DND-41 (cell line): ENCODE measurements around the gene CEP68.

ENCODE experiments used
- ATAC-seq: fragments of 200-7000 bp; cut with Tn5 transposase; 3 replicates; pipeline ENCODE4 v1.9.1; 2021; ENCODE audit warnings: low read depth; ENCODE audit not compliant: insufficient read depth
- DNase-seq: peaks from one replicate; pipeline ENCODE4 v3.0.0-alpha.2; 2020
- H2AFZ ChIP-seq: 2 replicates; pipeline ENCODE4 v1.6.0; 2012; ENCODE audit warnings: low read depth, low read length
- H3K27ac ChIP-seq: 2 replicates; pipeline ENCODE4 v1.5.1; 2012; ENCODE audit warnings: low read length, inconsistent platforms
- H3K27me3 ChIP-seq: fragments of 200-600 bp; sonication (generic); 2 replicates; pipeline ENCODE4 v1.6.0; 2012; ENCODE audit warnings: low read length, mild to moderate bottlenecking, inconsistent platforms; ENCODE audit not compliant: insufficient read depth, poor library complexity
- H3K36me3 ChIP-seq: 2 replicates; pipeline ENCODE4 v1.5.1; 2012; ENCODE audit warnings: low read length, inconsistent platforms; ENCODE audit not compliant: insufficient read depth
- H3K4me1 ChIP-seq: 2 replicates; pipeline ENCODE4 v1.5.1; 2012; ENCODE audit warnings: mild to moderate bottlenecking, low read length; ENCODE audit not compliant: insufficient read depth
- H3K4me2 ChIP-seq: 2 replicates; pipeline ENCODE4 v1.6.0; 2012; ENCODE audit warnings: mild to moderate bottlenecking, moderate library complexity, low read length, inconsistent platforms; ENCODE audit not compliant: insufficient read depth
- H3K4me3 ChIP-seq, 2 experiments: fragments of 200-600 bp in 1 of 2; shearing (Covaris generic) in 1 of 2; 2 replicates each; pipeline ENCODE4 v1.5.1; 2012 to 2016; ENCODE audit warnings: inconsistent platforms in 2 of 2, low read length in 2 of 2, mild to moderate bottlenecking in 2 of 2, low read depth in 1 of 2, moderate library complexity in 1 of 2
- H3K79me2 ChIP-seq: 2 replicates; pipeline ENCODE4 v1.6.0; 2012; ENCODE audit warnings: low read length, inconsistent platforms; ENCODE audit not compliant: insufficient read depth
- H3K9ac ChIP-seq: 2 replicates; pipeline ENCODE4 v1.6.0; 2012; ENCODE audit warnings: low read depth, mild to moderate bottlenecking, inconsistent platforms, low read length, moderate library complexity
- H3K9me3 ChIP-seq: 2 replicates; pipeline ENCODE4 v1.5.1; 2012; ENCODE audit warnings: low read length, moderate library complexity, mild to moderate bottlenecking, inconsistent platforms; ENCODE audit not compliant: insufficient read depth, severe bottlenecking
- H4K20me1 ChIP-seq: 2 replicates; pipeline ENCODE4 v1.6.0; 2012; ENCODE audit warnings: low read length; ENCODE audit not compliant: insufficient read depth
- EZH2 ChIP-seq: IDR thresholded peaks from 3 replicates; pipeline ENCODE4 v1.6.1; 2012; ENCODE audit warnings: borderline replicate concordance, low read depth, mild to moderate bottlenecking, moderate library complexity, low read length, inconsistent platforms; ENCODE audit not compliant: severe bottlenecking
- TF ChIP-seq, protein P1 (sequence below): IDR thresholded peaks from 2 replicates; pipeline ENCODE4 v1.5.1; 2012; ENCODE audit warnings: borderline replicate concordance, low read length, moderate library complexity, mild to moderate bottlenecking; ENCODE audit not compliant: poor library complexity, severe bottlenecking; ENCODE audit errors: extremely low read depth

The CEP68 gene

DNA sequence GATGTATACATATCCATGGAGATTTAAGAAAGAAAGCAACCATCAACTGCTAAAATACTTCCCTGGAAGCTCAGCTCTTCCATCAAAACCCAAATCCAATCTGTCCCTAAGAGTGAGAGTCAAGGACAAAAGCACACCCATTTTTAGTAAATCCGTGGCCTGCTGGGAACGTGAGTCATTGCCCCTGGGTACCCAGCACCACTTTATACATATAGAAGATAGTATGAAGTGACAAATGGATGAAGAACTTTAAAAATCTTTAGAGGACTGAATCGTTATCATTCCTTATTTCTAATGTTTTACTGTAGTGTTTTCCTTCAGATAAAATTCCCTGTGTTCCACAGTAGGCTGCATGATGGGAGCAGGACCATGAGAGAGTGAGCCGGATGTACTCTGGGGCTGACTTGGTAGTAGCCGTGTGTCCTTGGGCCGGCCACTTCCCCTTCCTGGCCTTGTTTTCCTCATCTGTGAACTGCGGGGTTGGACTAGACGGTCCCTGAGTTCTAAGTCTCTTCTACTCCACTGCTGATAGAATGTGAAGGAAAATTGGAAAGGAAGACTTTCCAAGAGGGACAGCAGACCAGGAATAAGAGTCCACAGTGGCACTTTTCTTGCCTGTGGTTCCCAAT is 28.5 kb upstream of the CEP68 start:
- Histone ChIP-seq H3K4me3 (no peak overlapping the region), H3K4me2 (no peak overlapping the region), H3K9ac (no peak overlapping the region), H3K27me3 (no peaks in the 10 kb centered on the region), H3K36me3 (peaks cover 17% of the 10 kb centered on the region), H3K4me1 (0 out of 2 replicates have a peak, but pooled peaks cover 7% of the 10 kb centered on the region), H3K27ac (0 out of 2 replicates have a peak overlapping the region, but pooled peaks have one; percentile 33), H3K79me2 (no peaks in the 10 kb centered on the region), H4K20me1 (peaks cover 8% of the 10 kb centered on the region), H3K9me3 (no peaks in the 10 kb centered on the region), H2AFZ (no peak overlapping the region)
- ATAC-seq (no peak), DNase-seq (no peak)
- no peak for TF ChIP-seq EZH2
- TF ChIP-seq, protein P1, sequence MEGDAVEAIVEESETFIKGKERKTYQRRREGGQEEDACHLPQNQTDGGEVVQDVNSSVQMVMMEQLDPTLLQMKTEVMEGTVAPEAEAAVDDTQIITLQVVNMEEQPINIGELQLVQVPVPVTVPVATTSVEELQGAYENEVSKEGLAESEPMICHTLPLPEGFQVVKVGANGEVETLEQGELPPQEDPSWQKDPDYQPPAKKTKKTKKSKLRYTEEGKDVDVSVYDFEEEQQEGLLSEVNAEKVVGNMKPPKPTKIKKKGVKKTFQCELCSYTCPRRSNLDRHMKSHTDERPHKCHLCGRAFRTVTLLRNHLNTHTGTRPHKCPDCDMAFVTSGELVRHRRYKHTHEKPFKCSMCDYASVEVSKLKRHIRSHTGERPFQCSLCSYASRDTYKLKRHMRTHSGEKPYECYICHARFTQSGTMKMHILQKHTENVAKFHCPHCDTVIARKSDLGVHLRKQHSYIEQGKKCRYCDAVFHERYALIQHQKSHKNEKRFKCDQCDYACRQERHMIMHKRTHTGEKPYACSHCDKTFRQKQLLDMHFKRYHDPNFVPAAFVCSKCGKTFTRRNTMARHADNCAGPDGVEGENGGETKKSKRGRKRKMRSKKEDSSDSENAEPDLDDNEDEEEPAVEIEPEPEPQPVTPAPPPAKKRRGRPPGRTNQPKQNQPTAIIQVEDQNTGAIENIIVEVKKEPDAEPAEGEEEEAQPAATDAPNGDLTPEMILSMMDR: no peak

DNA sequence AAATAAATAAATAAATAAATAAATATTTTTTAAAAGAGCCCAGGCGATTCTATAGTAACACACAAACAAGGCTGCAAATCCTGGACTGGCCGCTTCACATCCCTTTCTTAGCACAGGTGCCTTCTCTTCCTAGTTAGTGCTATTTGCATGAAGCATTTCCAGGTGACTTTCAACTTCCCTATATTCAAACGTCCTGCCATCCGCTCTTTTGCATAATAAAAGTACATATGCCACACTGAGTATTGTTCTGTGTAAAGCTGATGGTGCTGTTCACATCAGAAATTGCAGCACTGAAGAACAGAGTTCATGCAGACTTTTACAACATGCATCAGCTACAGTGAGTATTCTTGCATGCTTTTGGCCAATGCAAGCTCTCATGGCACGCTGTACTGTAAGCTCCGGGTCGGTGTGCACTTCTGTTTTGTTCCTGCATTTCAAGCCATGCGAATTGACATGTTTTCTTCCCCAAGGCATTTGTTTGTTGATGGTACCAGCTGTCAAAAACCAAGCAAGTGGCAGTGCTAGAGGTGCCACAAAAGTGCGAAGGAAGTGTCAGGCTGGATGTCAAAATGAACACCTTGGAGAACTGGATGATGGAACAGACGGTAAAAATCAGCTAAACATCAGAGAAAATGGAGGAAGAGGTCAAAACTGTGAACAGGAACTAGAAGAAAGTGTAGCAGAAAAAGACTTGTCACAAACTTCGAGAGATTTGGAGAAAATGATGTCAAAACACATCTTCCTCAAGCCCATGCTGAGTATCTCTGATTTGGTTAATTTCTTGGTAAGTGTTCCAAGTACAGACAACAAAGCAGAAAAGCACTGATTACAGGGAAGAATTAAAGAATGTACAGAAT is 25.5 kb upstream of the CEP68 start:
- TF ChIP-seq EZH2: no peak
- TF ChIP-seq, protein P1: no peak
- Histone ChIP-seq H3K27me3 (no peaks in the 10 kb centered on the region), H3K27ac (no peak overlapping the region), H3K4me2 (no peak overlapping the region), H3K4me3 (no peak overlapping the region), H3K9me3 (no peaks in the 10 kb centered on the region), H3K36me3 (no peaks in the 10 kb centered on the region), H4K20me1 (no peaks in the 10 kb centered on the region), H3K4me1 (0 out of 2 replicates have a peak, but pooled peaks cover 7% of the 10 kb centered on the region), H3K9ac (no peak overlapping the region), H2AFZ (no peak overlapping the region), H3K79me2 (no peaks in the 10 kb centered on the region)
- DNase-seq (no peak), ATAC-seq (no peak)

DNA sequence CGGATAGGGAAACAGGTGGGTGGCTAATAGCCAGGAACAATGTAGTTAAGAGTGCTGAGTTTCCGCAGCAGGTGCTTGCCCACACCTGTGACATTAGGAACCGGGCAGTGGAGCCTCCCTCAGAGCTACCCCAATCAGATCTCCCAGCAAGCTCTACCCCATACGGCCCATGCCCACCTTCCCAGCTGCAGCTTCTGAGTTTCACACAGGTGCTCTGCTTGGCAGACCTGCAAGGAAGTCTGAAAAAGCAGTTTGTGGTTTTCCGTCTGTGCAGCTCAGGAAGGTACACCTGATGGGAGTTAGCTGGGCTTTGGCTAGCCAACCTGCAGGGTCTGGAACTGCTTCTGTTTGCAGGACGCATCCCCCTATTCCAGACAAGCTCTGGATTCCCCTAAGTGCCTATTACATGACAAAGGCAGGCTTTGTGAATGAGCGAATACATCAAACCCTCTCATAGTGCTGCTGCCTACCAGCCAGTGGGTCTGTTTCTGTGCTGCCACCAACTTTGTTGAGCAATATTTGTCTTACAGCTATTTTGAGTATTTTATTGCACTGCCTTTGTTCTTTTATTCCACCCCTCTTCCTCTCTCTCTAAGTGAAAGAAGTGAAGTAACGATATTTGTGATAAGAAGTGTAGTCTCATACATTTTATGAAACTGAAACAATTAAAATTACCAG is 24.7 kb upstream of the CEP68 start:
- Histone ChIP-seq H3K4me1 (0 out of 2 replicates have a peak, but pooled peaks cover 7% of the 10 kb centered on the region), H3K4me2 (no peak overlapping the region), H3K79me2 (no peaks in the 10 kb centered on the region), H3K4me3 (no peak overlapping the region), H3K27ac (peak overlapping the region; percentile 21; the same call in 1 of the 2 replicates), H3K27me3 (no peaks in the 10 kb centered on the region), H3K9ac (no peak overlapping the region), H2AFZ (no peak overlapping the region), H3K36me3 (no peaks in the 10 kb centered on the region), H4K20me1 (no peaks in the 10 kb centered on the region), H3K9me3 (no peaks in the 10 kb centered on the region)
- TF ChIP-seq, protein P1: no peak
- TF ChIP-seq EZH2: no peak
- ATAC-seq: peak; percentile 44
- no peak for DNase-seq
